A204.1 (cell line): ENCODE data around the gene RIMS4.
"Not testable (repeated sequence)": the region's sequence is repeated elsewhere in the genome, so short reads cannot be mapped to it uniquely, and the experiment has no call there.

Experiments used
- FAIRE-seq: peaks from 2 replicates; lab custom pipeline; 2012; peaks lifted over from hg19 to GRCh38; lab: Jason Lieb, UNC

Gene RIMS4

DNA sequence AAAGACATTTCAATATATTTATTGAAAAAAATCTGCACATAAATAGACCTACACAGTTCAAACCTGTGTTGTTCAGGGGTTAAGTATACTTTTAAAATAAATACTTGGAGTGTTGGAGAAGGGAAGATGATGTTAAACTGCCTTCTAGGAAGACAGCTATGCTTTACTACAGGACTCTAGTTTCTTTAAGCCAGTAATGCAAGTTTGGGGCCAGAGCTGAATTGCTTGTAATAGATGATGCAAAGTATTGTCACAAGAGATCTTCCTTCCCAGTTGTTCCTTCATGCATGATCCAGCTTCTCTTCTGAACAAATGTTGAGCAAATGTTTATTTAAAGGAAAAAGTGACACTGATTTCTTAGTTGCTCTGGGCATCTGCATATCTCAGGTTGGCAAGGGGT is 20.2 kb upstream of the RIMS4 start:
- no peak for FAIRE-seq

DNA sequence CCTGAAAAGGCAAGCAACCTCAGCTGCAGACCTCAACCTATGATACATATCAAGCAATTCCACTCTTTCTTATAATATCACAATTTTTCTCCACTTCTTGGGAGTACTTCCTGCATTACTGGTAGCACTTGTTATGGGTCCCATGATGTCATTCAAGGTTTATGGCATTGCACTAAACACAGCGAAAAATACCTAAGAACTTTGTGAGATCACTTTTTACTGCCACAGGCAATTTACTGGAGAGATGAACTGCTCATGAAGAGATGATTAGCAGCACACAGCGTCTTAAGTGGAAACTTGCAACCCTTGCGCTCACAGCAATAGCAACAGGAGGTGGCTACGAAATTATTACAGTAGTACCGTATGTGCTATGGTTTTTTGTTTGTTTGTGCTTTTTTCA is 19.3 kb upstream of the RIMS4 start:
- FAIRE-seq, result no peak

DNA sequence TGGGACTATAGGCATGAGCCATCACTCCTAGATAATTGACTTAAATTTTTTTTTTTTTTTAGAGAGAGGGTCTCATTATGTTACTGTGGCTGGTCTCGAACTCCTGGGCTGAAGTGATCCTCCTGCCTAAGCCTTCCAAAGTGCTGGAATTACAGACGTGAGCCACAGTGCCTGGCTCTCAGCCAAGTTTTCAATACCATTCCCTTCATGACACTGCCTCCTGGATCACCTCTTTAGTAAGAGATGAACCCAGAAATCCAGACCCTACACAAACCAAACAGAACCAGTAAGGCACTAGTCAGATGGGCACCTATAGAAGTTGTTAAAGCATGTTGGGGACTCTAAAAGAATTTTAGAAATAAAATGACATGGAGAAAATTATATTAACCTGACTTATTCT is 18.3 kb upstream of the RIMS4 start:
- FAIRE-seq, result no peak

DNA sequence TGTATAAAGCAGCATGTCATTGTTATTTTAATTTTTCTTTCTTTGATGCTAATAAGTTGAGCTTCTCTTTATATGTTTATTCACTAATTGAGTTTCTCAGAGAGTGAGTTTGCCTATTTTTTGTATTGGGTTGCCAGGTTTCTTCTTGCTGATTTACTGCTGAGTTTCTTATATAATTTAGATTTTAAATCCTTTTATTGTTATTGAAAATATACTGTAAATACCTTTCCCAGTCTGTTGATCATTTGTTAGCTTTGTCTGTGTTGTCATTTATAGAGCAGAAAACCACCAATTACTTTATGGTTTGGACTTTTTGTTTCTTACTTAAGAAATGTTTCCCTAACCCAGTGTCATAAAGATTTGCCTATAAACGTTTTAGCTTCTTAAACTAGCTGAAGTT is 17.1 kb upstream of the RIMS4 start:
- no peak for FAIRE-seq

DNA sequence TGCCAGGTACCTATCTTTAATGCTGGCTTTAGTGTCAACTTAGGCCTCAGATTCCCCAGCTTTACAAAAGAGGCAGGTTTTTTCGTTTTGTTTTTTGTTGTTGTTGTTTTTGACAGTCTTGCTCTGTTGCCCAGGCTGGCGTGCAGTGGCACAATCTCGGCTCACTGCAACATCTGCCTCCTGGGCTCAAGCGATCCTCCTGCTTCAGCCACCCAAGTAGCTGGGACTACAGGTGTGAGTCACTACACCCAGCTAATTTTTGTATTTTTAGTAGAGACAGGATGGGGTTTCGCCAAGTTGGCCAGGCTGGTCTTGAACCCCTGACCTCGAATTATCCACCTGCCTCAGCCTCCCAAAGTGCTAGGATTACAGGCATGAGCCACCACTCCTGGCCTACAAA is 11.2 kb upstream of the RIMS4 start:
- not testable (repeated sequence) for FAIRE-seq

DNA sequence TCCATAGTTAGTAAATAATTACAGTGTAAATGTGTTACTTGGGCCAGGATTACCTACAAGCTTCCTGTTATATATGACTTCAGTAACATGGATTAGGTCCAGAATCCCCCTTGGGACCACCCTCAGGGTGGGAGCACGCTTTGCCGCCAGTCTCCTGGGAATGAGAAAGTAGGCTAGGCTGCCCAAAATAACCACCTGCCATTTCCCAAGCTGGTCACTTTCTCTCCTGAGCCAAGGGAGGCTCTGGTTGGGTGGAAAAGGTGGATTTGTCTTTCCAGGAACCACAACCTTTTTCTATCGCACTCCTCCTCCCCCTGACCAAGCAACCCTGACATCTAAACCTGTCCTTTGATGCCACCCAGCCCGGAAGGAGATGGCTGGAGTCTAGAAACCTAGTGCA is 9.6 kb upstream of the RIMS4 start:
- no peak for FAIRE-seq

DNA sequence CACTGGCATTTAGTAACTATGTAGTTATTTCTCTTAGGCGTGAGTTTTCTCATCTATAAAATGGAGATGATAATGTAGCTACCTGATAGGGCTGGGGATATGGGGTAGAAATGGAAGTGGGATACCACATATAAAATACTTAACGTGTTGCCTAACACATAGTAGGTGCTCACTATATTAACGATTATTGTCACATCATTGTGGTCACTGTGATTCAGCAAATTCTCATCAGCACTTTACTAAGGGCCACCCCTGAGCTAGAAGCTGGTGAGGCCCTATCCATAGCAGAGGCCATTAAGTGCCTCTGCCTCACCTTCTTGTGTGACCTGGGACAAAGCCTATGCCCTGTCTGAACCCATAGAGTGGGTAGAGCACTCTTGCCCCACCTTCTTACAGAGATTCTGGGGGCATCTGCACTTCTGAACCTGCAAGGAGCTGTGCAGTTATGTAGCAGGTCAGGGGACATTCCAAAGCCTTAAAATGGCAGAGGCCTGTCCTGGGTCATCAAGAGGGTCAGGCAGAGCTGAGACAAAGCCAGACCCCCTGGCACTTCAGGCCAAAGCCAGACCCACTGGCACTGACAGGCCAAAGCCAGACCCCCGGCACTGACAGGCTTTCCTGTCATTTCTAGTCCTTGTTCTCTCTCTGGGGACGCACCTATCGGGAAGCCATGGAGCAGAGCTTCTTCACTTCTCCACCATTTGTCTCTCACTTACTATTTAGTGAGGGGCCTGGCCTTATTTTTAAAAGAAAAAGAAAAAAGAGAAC is 7.0 kb upstream of the RIMS4 start:
- FAIRE-seq, result no peak

DNA sequence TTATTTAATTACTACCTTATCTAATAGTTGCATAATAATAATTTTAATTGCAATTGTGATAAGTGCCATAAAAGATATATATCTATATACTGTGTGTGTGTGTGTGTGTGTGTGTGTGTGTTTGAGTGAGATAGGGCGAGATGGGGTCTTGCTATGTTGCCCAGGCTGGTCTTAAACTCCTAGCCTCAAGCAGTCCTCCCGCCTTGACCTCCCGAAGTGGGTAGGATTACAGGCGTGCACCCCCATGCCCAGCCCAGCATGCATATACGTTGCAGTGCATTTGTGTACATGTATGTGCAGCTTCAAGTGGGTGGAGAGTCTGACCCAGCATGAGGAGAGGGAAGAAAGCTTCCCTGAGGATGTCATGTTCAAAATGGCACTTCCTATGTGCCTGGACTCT is 4.6 kb upstream of the RIMS4 start:
- FAIRE-seq, result no peak

DNA sequence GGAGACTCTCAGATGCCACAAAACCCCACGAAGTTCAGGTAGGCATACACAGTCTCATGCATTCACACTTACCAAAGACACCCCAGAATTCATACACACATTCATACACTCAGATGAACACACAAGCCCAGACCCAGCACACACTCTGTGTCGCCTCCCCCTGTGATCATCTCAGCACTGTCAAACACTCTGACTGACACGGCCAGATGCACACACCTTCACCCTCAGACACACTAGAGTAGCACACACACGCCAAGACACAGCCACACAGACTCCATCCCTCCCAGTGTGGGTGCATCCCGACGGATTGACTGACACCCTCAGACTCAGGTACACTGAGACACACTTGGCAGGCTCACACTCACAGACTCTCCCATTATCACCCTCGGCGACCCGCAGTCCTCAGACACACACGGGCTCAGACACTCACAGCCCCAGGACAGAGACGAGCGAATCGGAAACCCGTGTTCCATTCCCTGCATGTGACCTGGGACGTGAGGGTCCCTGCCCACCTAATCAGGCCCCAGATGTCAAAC is 872 bp upstream of the RIMS4 start:
- FAIRE-seq, result no peak

DNA sequence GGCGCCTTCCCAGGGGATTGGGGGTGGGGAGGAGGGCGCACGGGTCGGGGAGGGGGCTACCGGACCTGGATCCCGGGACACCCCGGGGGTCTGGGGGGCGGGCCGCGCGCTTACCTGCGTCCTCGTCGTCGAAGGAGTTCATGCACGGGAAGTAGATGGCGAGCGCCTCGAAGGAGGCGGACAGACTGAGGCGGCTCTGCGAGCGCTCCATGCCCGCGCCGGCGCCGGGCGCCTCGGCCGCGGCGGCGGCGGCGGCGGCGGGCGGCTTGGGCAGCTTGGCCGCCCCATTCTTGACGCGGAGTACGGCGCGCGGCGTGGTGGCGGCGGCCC is 320 bp downstream of the RIMS4 start:
- no peak for FAIRE-seq

DNA sequence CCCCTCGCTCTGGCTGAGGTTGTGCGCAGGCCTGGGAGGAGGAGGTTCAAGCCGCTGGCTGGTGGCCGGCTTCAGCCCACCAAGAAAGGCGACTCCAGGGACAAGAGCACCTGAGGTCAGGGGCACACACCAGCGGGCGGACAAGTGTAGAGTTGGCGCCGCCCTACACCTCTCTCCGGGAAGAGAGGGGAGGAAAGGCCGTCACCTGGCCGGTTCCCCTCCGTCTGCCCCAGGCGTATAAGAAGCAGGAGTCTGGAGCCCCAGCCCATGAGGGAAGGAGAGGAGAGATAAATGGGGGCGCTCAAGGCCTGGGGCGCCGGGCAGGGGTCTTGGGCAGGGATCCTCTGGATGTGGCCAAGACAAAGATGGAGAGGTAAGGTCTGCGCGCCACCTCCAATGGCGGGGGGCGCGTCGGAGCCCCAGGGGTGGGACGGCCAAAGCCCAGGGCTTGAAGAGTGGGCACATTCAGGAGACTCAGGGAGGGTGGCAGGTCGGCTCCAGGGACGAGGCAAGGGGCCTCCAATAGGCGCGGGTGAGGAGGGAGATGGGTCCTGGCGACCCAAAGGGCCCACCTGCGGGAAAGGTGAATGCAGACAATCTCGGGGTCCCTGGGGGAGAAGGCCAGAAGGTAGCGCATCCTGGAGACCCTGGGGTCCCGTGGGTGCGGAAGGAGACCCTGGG is 826 bp downstream of the RIMS4 start:
- no peak for FAIRE-seq

DNA sequence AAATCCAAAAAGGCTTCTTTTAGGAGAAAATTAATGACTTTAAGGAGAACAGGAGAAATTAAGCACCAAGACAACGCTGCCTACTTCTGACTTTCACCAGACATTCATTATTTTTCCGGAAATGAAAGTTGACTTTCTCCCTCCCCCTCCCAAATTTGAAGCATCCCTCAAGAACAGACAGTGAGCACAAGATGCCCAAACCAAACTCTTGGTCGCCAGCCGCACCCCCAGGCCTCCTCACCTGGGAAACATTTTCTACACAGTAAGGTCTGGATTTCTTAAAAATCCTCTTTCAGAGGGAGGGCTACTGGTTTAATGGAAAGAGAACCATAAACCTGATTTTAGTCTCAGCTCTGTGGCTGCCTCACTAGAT is 2.7 kb downstream of the RIMS4 start:
- no peak for FAIRE-seq

DNA sequence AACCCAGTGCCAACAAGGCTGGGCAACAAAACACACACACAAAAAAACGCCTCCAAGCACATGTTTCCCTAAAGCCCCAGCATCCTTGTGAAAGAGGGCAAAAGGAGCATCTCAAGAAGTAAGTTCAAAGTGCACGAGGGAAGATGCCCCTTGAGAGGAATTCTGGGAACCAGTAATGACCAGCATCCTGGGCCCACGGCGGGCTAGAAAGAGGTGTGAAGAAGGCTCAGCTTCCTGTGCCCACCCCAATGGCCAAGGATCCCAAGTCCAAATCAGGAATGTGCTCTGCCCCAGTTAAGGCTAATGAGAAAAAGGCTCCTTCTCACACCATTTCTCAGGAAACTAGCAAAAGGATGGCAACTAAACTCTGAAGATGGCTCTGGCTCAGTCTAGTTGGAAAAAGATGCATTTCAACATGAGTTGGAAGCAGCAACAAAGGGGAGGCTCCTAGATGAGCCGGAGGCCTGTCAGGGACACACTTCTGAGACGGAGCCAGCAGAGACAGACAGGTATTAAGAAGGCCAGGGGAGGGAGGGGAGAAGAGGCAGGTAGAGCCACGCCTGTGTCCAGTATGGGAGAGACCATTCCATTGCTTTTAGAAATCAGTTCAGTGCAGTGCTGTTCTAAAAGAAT is 3.2 kb downstream of the RIMS4 start:
- FAIRE-seq, result no peak

DNA sequence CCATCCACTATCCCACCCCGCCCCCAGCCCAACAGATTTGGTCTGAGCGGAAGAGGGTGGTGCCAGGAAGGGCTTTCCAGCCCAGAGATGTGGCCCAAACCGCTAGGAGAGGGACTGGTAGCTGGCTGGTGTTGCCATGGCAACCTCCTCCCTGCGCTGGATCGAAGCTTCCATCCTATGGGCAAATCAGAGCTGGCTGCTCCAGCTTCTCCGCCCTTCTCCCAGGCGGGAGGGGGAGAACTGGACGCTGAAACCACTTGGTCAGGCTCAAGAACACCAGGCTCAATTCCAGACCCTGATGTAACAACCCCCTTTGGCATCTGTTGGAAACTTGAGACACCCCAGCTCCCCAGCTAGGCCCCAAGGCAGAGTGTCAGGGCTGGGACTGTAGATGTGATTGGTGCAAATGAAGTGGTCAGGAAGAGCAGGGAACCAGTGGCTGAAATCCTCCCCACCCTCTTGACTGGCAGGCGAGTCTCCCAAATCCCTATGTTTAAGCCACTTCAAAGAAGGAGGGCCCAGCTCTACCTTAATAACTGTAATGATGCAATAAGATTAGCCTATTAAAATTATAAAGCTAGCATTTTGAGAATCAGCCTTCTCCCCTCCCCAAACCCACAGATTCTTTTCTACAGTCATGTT is 4.2 kb downstream of the RIMS4 start:
- FAIRE-seq, result no peak

DNA sequence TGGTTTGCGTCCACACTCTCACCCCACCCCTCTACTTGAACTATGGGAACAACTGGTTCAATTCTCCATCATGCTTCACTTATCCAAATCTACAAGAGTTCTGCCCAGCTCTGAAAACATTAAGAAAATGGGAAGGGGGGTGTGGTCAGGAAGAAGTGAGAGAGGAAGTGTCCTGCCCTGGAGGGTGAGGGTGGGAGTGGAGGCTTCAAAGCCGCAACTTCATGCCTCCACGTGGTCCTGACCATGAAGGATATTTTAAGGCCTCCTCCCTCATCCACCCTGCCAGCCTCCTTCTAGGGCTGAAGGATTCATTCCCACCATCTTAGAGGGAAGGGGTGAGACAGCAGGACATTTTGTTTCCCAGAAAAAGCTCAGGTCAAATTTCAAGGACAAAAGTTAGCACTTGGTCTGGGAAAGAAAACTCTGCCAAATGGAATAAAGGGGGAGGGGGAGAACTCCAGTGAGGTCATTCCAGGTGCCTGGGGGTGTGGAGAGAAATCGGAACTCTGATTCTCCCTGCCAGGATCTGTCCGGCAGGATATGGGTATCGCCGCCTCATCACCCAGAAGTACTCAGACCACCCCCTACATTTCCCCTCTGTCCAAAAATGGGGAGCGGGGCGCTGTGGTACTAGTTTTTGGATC is 4.9 kb downstream of the RIMS4 start:
- no peak for FAIRE-seq

DNA sequence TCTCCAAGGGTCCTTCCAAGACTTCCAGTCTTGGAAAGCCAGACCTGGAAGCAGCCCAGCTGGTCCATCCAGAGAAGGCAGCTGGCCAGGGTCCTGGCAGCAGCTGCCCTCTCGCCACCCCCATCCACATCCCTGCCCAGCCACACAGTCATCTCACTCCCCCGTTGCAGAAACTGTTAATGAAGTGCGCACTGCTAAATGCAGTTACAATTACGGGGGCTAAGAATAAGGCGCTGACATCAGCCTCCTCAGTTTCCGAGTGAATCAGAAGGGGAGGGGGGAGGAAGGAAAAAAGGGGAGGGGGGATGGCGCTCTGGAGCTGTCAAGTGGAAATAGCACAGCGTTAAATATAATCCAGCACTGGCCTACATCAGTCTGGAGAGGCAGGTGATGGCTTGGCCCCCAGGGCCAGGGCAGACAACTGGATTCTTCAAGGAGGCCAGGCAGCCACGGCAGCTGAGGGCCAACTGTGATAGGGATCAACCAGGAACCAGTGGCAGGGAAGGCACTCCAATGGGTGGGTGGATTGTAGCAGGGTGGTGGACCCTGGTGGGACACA is 6.9 kb downstream of the RIMS4 start:
- FAIRE-seq, result no peak

DNA sequence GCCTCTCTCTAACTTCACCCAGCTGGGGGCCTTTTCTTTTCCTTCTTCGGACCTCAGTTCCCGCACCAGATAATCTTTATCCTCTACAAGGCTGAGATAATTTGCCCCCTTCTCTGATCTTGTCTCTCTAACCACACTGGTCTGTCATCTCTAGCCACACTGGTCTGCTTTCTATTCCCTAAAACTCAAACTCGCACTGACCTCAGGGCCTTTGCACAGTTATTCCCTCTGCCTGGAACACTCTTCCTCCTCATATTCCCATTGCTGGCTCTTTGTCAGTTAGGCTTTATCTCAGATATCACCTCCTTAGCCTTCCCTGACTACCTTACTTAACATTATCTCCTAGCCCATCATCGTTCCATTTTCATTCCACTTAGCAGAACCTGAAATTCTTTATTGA is 7.6 kb downstream of the RIMS4 start:
- no peak for FAIRE-seq

DNA sequence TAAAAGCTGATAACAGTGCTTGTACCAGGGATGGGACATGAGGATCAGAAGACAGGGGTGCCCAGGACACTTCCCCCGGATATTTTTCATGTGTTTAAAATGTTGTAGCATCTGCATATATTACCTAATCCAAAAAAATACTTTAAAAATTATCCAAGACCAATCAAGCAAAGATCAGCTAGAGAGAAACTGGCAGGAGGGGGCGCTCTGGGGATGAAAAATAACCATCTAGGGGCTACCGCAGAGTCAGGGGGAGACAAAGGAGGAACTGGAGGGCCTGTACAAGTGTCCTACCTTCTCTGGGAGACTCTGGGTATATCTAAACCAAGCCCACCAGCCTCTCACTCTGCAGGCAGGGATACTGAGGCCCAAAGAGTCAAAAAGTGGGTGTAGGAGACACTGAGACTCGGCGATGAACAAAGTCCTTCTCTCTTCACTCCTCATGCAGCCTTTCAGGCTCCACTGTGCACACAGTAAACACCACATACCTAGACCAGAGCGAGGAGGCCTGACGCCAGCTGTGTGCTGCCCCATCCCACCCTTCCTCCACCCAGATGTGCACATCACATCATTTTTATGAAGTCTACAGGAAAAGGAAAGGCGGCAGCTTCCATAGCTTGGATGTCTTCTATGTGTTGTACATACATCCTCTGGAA is 9.8 kb downstream of the RIMS4 start:
- FAIRE-seq, result no peak

DNA sequence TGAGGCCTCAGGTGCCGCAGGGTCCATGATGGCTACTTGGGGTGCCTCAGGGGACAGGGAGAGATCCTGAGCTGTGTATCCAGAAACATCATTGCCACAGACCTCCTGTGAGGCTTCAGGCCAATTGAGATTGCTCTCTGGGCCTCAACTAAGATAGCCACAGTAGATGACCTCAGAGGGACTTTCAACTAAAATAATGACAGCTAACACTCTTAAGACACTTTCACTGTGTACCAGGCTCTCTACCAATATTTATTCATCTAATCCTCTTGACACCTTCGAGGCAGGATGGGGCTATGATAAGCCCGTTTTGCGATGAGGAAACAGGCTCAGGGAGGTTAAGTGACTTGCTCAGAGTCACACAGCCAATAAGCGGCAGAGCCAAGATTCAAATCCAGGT is 10.7 kb downstream of the RIMS4 start:
- FAIRE-seq, result no peak

DNA sequence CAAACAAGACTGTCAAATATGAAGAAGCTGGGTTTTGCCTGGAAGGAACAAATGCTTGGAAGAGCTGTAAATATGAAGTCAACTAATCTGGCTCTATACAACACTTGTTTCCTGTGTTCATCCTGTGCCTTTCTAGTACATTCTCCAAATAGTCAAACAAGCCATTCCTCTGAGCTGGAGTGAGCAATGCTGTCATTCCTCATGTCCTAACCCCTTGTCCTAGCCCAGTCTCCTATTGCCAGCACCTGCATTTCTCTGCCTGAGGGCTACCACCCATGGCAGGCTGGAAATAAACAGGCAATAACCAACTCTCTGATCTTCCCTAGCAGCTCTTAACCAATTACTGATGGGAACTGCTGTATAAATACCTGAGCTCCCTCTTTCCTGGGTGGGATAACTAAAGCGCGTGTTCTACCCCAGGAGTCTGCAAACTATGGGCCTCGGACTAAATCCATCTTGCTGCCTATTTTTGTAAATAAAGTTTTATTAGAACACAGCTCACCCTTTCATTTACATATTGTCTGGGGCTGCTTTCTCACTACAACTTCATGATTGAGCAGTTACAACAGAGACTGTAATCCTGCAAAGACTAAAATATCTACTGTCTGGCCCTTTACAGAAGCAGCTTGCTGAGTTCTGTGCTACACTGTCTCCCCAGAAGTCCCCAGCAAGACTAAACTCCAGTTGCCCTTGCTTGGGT is 13.4 kb downstream of the RIMS4 start:
- no peak for FAIRE-seq

DNA sequence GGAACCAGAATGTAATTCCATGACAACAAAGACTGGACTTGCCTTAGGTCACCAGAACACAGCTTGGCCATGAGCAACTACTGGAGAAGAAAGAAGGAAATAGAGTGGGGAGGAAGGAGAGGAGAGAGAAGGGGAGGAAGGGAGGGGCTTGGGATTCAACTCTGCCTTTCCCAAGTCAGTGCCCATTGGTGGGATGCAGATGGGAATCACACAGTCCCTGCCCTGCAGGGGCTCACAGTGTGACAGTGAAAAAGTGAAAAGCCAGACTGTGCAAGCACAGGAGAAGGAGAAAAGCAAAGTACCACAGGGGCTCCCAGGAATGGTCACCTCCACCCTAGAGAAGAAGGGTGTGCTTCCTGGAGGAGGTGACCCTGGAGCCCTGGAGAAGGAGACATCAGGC is 14.0 kb downstream of the RIMS4 start:
- FAIRE-seq, result no peak
